ENCODE measurements around the gene CEP170B.

DNA sequence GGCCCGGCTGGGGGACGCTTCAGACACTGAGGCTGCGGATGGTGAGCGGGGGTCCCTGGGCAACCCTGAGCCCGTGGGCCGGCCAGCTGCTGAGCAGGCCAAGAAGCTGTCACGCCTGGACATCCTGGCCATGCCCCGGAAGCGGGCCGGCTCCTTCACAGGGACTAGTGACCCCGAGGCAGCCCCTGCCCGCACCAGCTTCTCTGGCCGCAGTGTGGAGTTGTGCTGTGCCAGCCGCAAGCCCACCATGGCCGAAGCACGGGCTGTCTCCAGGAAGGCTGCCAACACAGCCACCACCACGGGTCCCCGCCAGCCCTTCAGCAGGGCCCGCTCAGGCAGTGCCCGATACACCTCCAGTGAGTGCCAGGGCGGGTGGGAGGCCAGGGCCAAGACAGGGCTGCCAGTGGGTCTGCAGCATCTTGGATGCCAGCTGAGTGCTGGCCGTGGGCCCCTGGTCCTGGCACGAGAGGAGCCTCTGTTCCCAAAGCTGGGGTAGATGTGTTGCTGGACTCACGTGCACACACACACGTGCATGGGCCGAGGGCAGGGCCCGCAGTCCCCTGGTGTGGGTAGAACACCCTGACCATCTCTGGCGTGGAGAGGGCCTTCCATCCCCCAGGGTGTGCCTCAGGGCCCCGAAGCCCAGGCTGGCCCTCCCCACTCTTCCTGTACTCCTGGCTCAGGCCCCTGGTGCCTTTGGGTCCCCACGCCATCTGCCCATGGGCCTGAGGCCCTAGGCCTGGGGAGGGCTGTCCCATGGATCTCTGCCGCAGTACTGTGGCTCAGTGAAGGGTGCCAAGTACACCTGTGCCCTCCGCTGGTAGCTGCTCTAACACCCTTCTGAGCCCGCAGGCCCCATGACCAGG lies 22.8 kb downstream of the CEP170B start:
- TF ChIP-seq, protein P1, sequence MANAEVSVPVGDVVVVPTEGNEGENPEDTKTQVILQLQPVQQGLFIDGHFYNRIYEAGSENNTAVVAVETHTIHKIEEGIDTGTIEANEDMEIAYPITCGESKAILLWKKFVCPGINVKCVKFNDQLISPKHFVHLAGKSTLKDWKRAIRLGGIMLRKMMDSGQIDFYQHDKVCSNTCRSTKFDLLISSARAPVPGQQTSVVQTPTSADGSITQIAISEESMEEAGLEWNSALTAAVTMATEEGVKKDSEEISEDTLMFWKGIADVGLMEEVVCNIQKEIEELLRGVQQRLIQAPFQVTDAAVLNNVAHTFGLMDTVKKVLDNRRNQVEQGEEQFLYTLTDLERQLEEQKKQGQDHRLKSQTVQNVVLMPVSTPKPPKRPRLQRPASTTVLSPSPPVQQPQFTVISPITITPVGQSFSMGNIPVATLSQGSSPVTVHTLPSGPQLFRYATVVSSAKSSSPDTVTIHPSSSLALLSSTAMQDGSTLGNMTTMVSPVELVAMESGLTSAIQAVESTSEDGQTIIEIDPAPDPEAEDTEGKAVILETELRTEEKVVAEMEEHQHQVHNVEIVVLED (CRISPR knock-in tag; IDR thresholded peaks at IDR 0.05; ENCODE audit: borderline replicate concordance): no peak
- TF ChIP-seq STAT5B (CRISPR knock-in tag; IDR thresholded peaks at IDR 0.05) (no peak), JDP2 (CRISPR knock-in tag; IDR thresholded peaks at IDR 0.05; ENCODE audit: borderline replicate concordance) (no peak), EZH2 (conservative IDR thresholded peaks at IDR 0.05; ENCODE audit: low read depth, low read length) (no peak)
